Mesenchymal stem cell (in vitro differentiated cells and primary cell): Measurements from ENCODE around the gene C3.

Experiments used
- DNase-seq: peaks from one replicate; pipeline ENCODE4 v3.0.0-alpha.2; 2013
- H2AFZ ChIP-seq: one replicate; pipeline ENCODE4 v1.6.1; 2013; ENCODE audit warnings: low read depth, mild to moderate bottlenecking, control low read depth, inconsistent platforms, low read length, moderate library complexity
- H2AK5ac ChIP-seq: 2 replicates; pipeline ENCODE4 v1.6.1; 2013; ENCODE audit warnings: low read length, moderate library complexity, mild to moderate bottlenecking, inconsistent platforms; ENCODE audit not compliant: severe bottlenecking
- H2BK120ac ChIP-seq: one replicate; pipeline ENCODE4 v1.6.1; 2013; ENCODE audit warnings: low read depth, mild to moderate bottlenecking, inconsistent platforms, low read length, moderate library complexity
- H2BK12ac ChIP-seq, 2 experiments: one replicate each; pipeline ENCODE4 v1.6.1; 2013; ENCODE audit warnings: inconsistent platforms in 2 of 2, low read length in 2 of 2, mild to moderate bottlenecking in 2 of 2, moderate library complexity in 2 of 2, control low read depth in 1 of 2
- H2BK15ac ChIP-seq: one replicate; pipeline ENCODE4 v1.6.1; 2013; ENCODE audit warnings: mild to moderate bottlenecking, low read depth, inconsistent platforms; ENCODE audit not compliant: poor library complexity, severe bottlenecking
- H2BK5ac ChIP-seq: 2 replicates; pipeline ENCODE4 v1.6.1; 2013; ENCODE audit warnings: low read depth, mild to moderate bottlenecking, low read length, control low read depth, inconsistent platforms; ENCODE audit not compliant: poor library complexity, severe bottlenecking
- H3K14ac ChIP-seq, 2 experiments: one replicate each; pipeline ENCODE4 v1.6.1; 2013; ENCODE audit warnings: inconsistent platforms in 2 of 2, low read length in 2 of 2, control low read depth in 1 of 2, mild to moderate bottlenecking in 1 of 2, moderate library complexity in 1 of 2
- H3K18ac ChIP-seq, 2 experiments: one replicate each; pipeline ENCODE4 v1.6.1; 2013; ENCODE audit warnings: inconsistent platforms in 2 of 2, low read length in 2 of 2, control low read depth in 1 of 2, low read depth in 1 of 2, mild to moderate bottlenecking in 1 of 2
- H3K23ac ChIP-seq, 2 experiments: one replicate each; pipeline ENCODE4 v1.6.1; 2013; ENCODE audit warnings: inconsistent platforms in 2 of 2, low read length in 2 of 2, mild to moderate bottlenecking in 2 of 2, moderate library complexity in 2 of 2, control low read depth in 1 of 2
- H3K27ac ChIP-seq: 2 replicates; pipeline ENCODE4 v1.5.1; 2013; ENCODE audit warnings: mild to moderate bottlenecking, moderate library complexity, low read length, control low read depth, inconsistent platforms; ENCODE audit not compliant: poor library complexity, severe bottlenecking
- H3K27me3 ChIP-seq, 2 experiments: 2 replicates each; pipeline versions ENCODE4 v1.6.1 to v1.7.0; 2013; ENCODE audit warnings: low read length in 2 of 2, mild to moderate bottlenecking in 2 of 2, moderate library complexity in 2 of 2, control low read depth in 1 of 2, inconsistent platforms in 1 of 2; ENCODE audit not compliant: control insufficient read depth in 1 of 2, insufficient read depth in 1 of 2
- H3K36me3 ChIP-seq, 2 experiments: 2 replicates each; pipeline versions ENCODE4 v1.6.1 to v1.7.0; 2013; ENCODE audit warnings: low read length in 2 of 2, control low read depth in 1 of 2, inconsistent platforms in 1 of 2, low read depth in 1 of 2, mild to moderate bottlenecking in 1 of 2; ENCODE audit not compliant: insufficient read depth in 2 of 2, control insufficient read depth in 1 of 2
- H3K4ac ChIP-seq, 2 experiments: one replicate each; pipeline ENCODE4 v1.6.1; 2013; ENCODE audit warnings: inconsistent platforms in 2 of 2, low read length in 2 of 2, mild to moderate bottlenecking in 2 of 2, moderate library complexity in 2 of 2, control low read depth in 1 of 2, low read depth in 1 of 2
- H3K4me1 ChIP-seq: 2 replicates; pipeline ENCODE4 v1.6.1; 2013; ENCODE audit warnings: low read depth, low read length, control low read depth; ENCODE audit not compliant: control insufficient read depth, insufficient read depth
- H3K4me2 ChIP-seq: 2 replicates; pipeline ENCODE4 v1.6.1; 2013; ENCODE audit warnings: low read length, mild to moderate bottlenecking, inconsistent platforms; ENCODE audit not compliant: poor library complexity, severe bottlenecking
- H3K4me3 ChIP-seq, 2 experiments: 2 replicates each; pipeline versions ENCODE4 v1.5.1 to v1.7.0; 2013; ENCODE audit warnings: low read length in 2 of 2, mild to moderate bottlenecking in 2 of 2, control low read depth in 1 of 2, low read depth in 1 of 2; ENCODE audit not compliant: insufficient read depth in 1 of 2
- H3K79me1 ChIP-seq: replicated peaks from 2 replicates; pipeline ENCODE4 v1.6.1; 2013; ENCODE audit warnings: mild to moderate bottlenecking, control low read depth, low read length, inconsistent platforms; ENCODE audit not compliant: poor library complexity, severe bottlenecking
- H3K9ac ChIP-seq: 2 replicates; pipeline ENCODE4 v1.7.0; 2013; ENCODE audit warnings: mild to moderate bottlenecking, low read length, moderate library complexity
- H3K9me3 ChIP-seq: 2 replicates; pipeline ENCODE4 v1.7.0; 2013; ENCODE audit warnings: mild to moderate bottlenecking, low read length; ENCODE audit not compliant: control insufficient read depth
- H4K8ac ChIP-seq: one replicate; pipeline ENCODE4 v1.6.1; 2013; ENCODE audit warnings: inconsistent platforms, mild to moderate bottlenecking, low read length, moderate library complexity
- H4K91ac ChIP-seq: one replicate; pipeline ENCODE4 v1.6.1; 2013; ENCODE audit warnings: mild to moderate bottlenecking, low read length, inconsistent platforms
- WGBS: methylation state at CpG from one replicate; pipeline ENCODE4 v1.1.7; 2013; ENCODE audit warnings: mixed read lengths; 5-methylcytosine and 5-hydroxymethylcytosine counted together

C3 gene

DNA sequence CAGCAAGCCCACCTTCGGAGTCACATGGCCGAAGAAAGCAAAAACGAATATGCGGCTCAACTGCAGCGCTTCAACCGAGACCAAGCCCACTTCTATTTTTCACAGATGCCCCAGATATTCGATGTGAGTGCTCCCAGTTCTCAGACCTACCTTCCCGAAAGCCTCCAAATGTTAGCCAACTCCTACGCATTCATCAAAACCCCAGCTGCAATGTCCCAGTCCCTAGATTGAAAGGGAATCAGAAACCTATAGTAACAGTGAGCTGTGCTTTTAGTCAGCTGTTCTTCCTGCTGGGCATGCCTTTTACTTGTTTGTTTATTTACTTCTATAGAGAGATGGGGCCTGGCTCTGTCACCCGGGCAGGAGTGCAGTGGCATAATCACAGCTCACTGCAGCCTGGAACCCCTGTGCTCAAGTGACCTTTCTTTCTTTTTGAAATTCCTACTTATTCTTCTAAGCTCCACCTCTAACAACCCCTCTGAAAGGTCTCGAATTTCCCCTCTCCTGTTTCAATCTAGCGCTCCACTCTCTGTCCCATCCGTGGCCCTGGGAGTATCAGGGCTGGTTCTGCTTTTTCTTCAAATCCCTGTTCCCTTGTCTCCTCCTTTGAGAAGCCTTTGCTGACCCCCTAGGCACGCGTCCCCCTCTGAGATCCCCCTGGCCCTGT, 23.4 kb upstream of the C3 start:
- Histone ChIP-seq H3K27ac (peak overlapping the region; percentile 92), H3K79me1 (peaks cover 18% of the 10 kb centered on the region), H3K4ac (no peak overlapping the region), H2BK120ac (no peak overlapping the region), H3K9me3 (no peaks in the 10 kb centered on the region), H2BK5ac (no peak overlapping the region), H2AFZ (no peak overlapping the region), H3K23ac (no peak overlapping the region), H2BK12ac (no peak overlapping the region), H3K18ac (no peak overlapping the region), H3K36me3 (peaks cover 40 to 51% of the 10 kb centered on the region in 2 experiments), H4K91ac (no peak overlapping the region), H2AK5ac (peak overlapping the region; percentile 92), H3K4me3 (peak overlapping the region in 1 of 2 experiments; percentile 53), H4K8ac (no peak overlapping the region), H3K14ac (no peak overlapping the region), H3K27me3 (no peaks in the 10 kb centered on the region), H2BK15ac (peak overlapping the region; percentile 88), H3K9ac (peak overlapping the region; percentile 57), H3K4me1 (peaks cover 28% of the 10 kb centered on the region), H3K4me2 (peak overlapping the region; percentile 13)
- WGBS = 86% methylated on average over 15 of the region's 15 CpGs
- peak; percentile 35 for DNase-seq

DNA sequence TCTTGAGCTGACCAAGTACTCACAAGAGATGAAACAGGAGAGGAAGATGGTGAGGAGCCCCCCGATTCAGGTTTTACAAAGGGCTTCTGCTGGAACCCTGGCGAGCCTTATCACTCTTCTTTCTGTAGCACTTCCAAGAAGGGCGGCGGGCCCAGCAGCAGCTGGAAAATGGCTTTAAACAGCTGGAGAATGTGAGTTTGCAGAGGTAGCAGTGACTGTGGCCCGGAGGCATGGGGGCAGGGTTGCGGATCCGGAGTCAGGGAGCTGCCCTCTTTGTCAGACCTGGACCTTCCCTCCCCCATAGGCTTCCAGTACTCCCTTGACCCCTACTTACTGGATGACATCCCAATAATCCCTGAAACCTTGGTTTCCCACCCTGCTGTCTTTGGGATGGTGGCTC, 22.6 kb upstream of the C3 start:
- Histone ChIP-seq H3K4me1 (peaks cover 34% of the 10 kb centered on the region), H2BK12ac (peak overlapping the region in 1 of 2 experiments; percentile 43), H3K27me3 (no peaks in the 10 kb centered on the region), H3K18ac (no peak overlapping the region), H3K79me1 (peaks cover 18% of the 10 kb centered on the region), H3K4ac (no peak overlapping the region), H3K9me3 (no peaks in the 10 kb centered on the region), H3K4me3 (peak overlapping the region in 1 of 2 experiments; percentile 33), H2BK120ac (no peak overlapping the region), H4K91ac (no peak overlapping the region), H2BK5ac (no peak overlapping the region), H2AFZ (no peak overlapping the region), H3K27ac (peak overlapping the region; percentile 27), H3K4me2 (no peak overlapping the region), H3K23ac (peak overlapping the region in 1 of 2 experiments; percentile 72), H3K14ac (no peak overlapping the region), H3K36me3 (peaks cover 40 to 44% of the 10 kb centered on the region in 2 experiments), H4K8ac (no peak overlapping the region), H3K9ac (peak overlapping the region; percentile 41), H2AK5ac (peak overlapping the region; percentile 84), H2BK15ac (no peak overlapping the region)
- DNase-seq = no peak
- whole genome bisulfite sequencing = 89% methylated on average over 7 of the region's 7 CpGs

DNA sequence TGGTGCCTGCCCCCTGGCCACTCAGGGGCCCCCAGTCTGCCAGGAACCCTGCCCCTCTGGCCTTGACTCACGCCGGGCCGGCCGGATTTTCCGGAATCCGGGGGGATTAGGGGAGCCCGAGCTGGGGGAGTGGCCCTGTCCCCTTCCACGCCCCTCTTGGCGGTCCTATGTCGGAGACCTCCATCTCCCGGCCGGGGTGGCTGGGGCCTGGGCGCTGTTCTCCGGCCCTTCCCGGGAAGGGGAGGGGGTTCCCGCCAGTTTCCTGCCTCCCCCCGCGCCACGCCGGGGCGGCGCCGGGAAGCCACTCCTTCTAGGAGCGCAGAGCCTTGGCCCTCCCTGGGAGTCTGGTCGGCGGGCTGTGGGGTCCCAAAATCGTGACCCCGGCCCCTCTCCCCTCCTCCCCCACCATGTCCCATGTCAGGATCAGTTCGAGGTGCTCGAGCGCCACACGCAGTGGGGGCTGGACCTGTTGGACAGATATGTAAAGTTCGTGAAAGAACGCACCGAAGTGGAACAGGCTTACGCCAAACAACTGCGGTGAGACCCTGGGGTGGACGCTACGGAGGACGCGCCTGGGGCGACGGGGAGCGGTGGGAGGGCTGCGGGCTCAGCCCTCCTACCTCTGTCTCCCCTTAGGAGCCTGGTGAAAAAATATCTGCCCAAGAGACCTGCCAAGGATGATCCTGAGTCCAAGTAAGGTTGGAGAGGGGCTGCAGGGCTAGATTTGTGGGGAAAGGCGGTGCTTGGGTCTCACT, 20.3 kb upstream of the C3 start:
- peak overlapping the region; percentile 68 to 75 for H3K18ac ChIP-seq
- H2BK5ac ChIP-seq = peak overlapping the region; percentile 37
- peak overlapping the region; percentile 65 for H3K27ac ChIP-seq
- peak overlapping the region; percentile 87 to 96 for H3K4me3 ChIP-seq
- H3K36me3 ChIP-seq = peaks cover 23% of the 10 kb centered on the region in 2 experiments
- peak overlapping the region in 1 of 2 experiments; percentile 91 for H3K4ac ChIP-seq
- H2BK120ac ChIP-seq = no peak overlapping the region
- H2BK15ac ChIP-seq = no peak overlapping the region
- H3K9ac ChIP-seq = peak overlapping the region; percentile 90
- H2AK5ac ChIP-seq = no peak overlapping the region
- H3K14ac ChIP-seq = peak overlapping the region in 1 of 2 experiments; percentile 33
- H3K27me3 ChIP-seq = no peaks in the 10 kb centered on the region
- peak overlapping the region; percentile 97 for H3K4me2 ChIP-seq
- H2BK12ac ChIP-seq = peak overlapping the region in 1 of 2 experiments; percentile 45
- H4K91ac ChIP-seq = no peak overlapping the region
- no peaks in the 10 kb centered on the region for H3K9me3 ChIP-seq
- no peak overlapping the region for H4K8ac ChIP-seq
- peak overlapping the region in 1 of 2 experiments; percentile 73 for H3K23ac ChIP-seq
- H2AFZ ChIP-seq = peak overlapping the region; percentile 20
- under 1% methylated on average over 40 of the region's 46 CpGs for whole genome bisulfite sequencing
- H3K79me1 ChIP-seq = peaks cover 13% of the 10 kb centered on the region
- peaks cover 42% of the 10 kb centered on the region for H3K4me1 ChIP-seq
- peak; percentile 55 for DNase-seq
